ENCODE results near the gene PCSK5. TPM values are rescaled to one million over a fixed set of nuclear protein-coding genes. Genes with fewer than 3 reads are reported as not detected.
"Not testable (repeated sequence)": the region's sequence is repeated elsewhere in the genome, so short reads cannot be mapped to it uniquely, and the experiment has no call there.

The PCSK5 gene
- 10 to 100 TPM; 12.9 to 14.1 (median 14.0) TPM for polyA plus RNA-seq (ENCODE audit: insufficient read length in 3 of 3)

GRCh38 chr9:75890472-75891276, at the start of gene PCSK5:
Gene PCSK5 (plus strand): TSS chr9:75890673. CDS start chr9:75891182, 509 bp downstream.
- DNase-seq (ENCODE audit: low read depth in 3 of 3, low spot score in 2 of 3) = peak; percentile 88 to 92 (median 91)

- no peak for DNase-seq (ENCODE audit: low read depth in 3 of 3, low spot score in 2 of 3)
Measured at GRCh38 chr9:75844321-75844720, 46.2 kb upstream of the PCSK5 start.

GRCh38 chr9:75845806-75846205, 44.7 kb upstream of the PCSK5 start:
- no peak for DNase-seq (ENCODE audit: low read depth in 3 of 3, low spot score in 2 of 3)

- DNase-seq (ENCODE audit: low read depth in 3 of 3, low spot score in 2 of 3) = no peak
Measured at GRCh38 chr9:75847085-75847484, 43.4 kb upstream of the PCSK5 start.

- no peak for DNase-seq (ENCODE audit: low read depth in 3 of 3, low spot score in 2 of 3)
Measured at GRCh38 chr9:75850459-75851200, 39.8 kb upstream of the PCSK5 start.

GRCh38 chr9:75851917-75852316, 38.6 kb upstream of the PCSK5 start:
- no peak for DNase-seq (ENCODE audit: low read depth in 3 of 3, low spot score in 2 of 3)

- DNase-seq (ENCODE audit: low read depth in 3 of 3, low spot score in 2 of 3) = no peak
Measured at GRCh38 chr9:75852746-75853145, 37.7 kb upstream of the PCSK5 start.

GRCh38 chr9:75855509-75855908, 35.0 kb upstream of the PCSK5 start:
- peak in 2 of 3 donors; percentile 10 to 15 for DNase-seq (ENCODE audit: low read depth in 3 of 3, low spot score in 2 of 3)

GRCh38 chr9:75858497-75859092, 31.9 kb upstream of the PCSK5 start:
- DNase-seq (ENCODE audit: low read depth in 3 of 3, low spot score in 2 of 3) = no peak

- DNase-seq (ENCODE audit: low read depth in 3 of 3, low spot score in 2 of 3) = peak in 1 of 3 donors; percentile 8
Measured at GRCh38 chr9:75864266-75864665, 26.2 kb upstream of the PCSK5 start.

- DNase-seq (ENCODE audit: low read depth in 3 of 3, low spot score in 2 of 3) = peak; percentile 31 to 35 (median 32)
Measured at GRCh38 chr9:75866273-75866871, 24.1 kb upstream of the PCSK5 start.

GRCh38 chr9:75868526-75868925, 21.9 kb upstream of the PCSK5 start:
- DNase-seq (ENCODE audit: low read depth in 3 of 3, low spot score in 2 of 3) = not testable (repeated sequence)

- DNase-seq (ENCODE audit: low read depth in 3 of 3, low spot score in 2 of 3) = no peak
Measured at GRCh38 chr9:75869236-75869635, 21.2 kb upstream of the PCSK5 start.

- no peak for DNase-seq (ENCODE audit: low read depth in 3 of 3, low spot score in 2 of 3)
Measured at GRCh38 chr9:75870450-75870849, 20.0 kb upstream of the PCSK5 start.

GRCh38 chr9:75871624-75872023, 18.8 kb upstream of the PCSK5 start:
- no peak for DNase-seq (ENCODE audit: low read depth in 3 of 3, low spot score in 2 of 3)

- no peak for DNase-seq (ENCODE audit: low read depth in 3 of 3, low spot score in 2 of 3)
Measured at GRCh38 chr9:75873712-75874111, 16.8 kb upstream of the PCSK5 start.

- no peak for DNase-seq (ENCODE audit: low read depth in 3 of 3, low spot score in 2 of 3)
Measured at GRCh38 chr9:75876999-75877640, 13.4 kb upstream of the PCSK5 start.

GRCh38 chr9:75878488-75878860, 12.0 kb upstream of the PCSK5 start:
- DNase-seq (ENCODE audit: low read depth in 3 of 3, low spot score in 2 of 3) = no peak

GRCh38 chr9:75880618-75881017, 9.9 kb upstream of the PCSK5 start:
- no peak for DNase-seq (ENCODE audit: low read depth in 3 of 3, low spot score in 2 of 3)

- DNase-seq (ENCODE audit: low read depth in 3 of 3, low spot score in 2 of 3) = no peak
Measured at GRCh38 chr9:75881761-75882160, 8.7 kb upstream of the PCSK5 start.

- DNase-seq (ENCODE audit: low read depth in 3 of 3, low spot score in 2 of 3) = no peak
Measured at GRCh38 chr9:75885652-75886051, 4.8 kb upstream of the PCSK5 start.

Data from right renal cortex interstitium (tissue), 3 donors.